Activated CD4-positive, alpha-beta T cell treated with anti-CD3 and anti-CD28 coated beads, Interleukin-2, amount 50 U/mL, for 24 hours (primary cell): Measurements from ENCODE around the gene HOXD8.

Experiments
- DNase-seq, 2 donors: peaks; one replicate each; pipeline ENCODE4 v3.0.0-alpha.2; 2020; ENCODE audit warnings: low read depth in 1 of 2, low spot score in 1 of 2

HOXD8 gene

DNA sequence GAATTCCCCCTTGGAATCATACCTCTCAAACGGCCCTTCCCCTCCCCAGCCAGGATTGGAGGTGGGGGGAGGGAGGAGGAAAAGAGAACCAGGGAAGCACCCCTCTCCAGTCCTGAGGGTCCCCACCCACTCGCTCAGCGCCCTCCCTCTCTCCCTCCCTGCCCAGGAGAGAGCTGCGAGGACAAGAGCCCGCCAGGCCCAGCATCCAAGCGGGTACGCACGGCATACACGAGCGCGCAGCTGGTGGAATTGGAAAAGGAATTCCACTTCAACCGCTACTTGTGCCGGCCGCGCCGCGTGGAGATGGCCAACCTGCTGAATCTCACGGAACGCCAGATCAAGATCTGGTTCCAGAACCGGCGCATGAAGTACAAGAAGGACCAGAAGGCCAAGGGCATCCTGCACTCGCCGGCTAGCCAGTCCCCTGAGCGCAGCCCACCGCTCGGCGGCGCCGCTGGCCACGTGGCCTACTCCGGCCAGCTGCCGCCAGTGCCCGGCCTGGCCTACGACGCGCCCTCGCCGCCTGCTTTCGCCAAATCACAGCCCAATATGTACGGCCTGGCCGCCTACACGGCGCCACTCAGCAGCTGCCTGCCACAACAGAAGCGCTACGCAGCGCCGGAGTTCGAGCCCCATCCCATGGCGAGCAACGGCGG, 42.0 kb downstream of the HOXD8 start:
- DNase-seq: no peak

DNA sequence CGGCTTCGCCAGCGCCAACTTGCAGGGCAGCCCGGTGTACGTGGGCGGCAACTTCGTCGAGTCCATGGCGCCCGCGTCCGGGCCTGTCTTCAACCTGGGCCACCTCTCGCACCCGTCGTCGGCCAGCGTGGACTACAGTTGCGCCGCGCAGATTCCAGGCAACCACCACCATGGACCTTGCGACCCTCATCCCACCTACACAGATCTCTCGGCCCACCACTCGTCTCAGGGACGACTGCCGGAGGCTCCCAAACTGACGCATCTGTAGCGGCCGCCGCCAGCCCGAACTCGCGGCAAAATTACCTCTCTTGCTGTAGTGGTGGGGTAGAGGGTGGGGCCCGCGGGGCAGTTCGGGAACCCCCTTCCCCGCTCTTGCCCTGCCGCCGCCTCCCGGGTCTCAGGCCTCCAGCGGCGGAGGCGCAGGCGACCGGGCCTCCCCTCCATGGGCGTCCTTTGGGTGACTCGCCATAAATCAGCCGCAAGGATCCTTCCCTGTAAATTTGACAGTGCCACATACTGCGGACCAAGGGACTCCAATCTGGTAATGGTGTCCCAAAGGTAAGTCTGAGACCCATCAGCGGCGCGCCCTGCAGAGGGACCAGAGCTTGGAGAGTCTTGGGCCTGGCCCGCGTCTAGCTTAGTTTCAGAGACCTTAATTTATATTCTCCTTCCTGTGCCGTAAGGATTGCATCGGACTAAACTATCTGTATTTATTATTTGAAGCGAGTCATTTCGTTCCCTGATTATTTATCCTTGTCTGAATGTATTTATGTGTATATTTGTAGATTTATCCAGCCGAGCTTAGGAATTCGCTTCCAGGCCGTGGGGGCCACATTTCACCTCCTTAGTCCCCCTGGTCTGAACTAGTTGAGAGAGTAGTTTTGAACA, 42.7 kb downstream of the HOXD8 start:
- no peak for DNase-seq

DNA sequence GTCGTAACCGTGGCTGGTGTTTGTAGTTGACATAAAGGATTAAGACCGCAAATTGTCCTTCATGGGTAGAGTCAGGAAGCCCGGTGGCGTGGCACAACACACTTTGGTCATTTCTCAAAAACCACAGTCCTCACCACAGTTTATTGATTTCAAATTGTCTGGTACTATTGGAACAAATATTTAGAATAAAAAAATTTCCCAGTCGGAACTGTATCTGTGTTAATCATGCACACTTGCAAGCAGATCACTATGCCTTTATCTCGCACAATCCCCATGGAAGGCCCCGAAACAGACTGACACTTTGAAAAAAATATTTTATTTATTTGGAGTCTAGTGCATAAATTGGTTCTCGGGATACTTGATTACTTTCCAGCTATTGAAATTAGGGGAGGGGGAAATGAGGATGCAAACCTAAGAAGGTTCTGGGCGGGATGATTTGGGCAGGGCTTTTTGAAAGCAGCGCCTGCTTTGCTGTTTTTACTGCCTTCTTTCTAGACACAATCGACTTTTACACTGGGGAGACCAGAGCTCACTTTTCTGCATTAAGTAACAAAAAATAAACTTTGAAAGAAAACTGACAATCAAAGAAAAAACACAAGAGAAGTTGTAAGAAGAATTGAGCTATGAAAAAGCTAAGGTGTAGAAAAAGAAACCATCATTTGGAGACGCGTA, 43.5 kb downstream of the HOXD8 start:
- DNase-seq: no peak

DNA sequence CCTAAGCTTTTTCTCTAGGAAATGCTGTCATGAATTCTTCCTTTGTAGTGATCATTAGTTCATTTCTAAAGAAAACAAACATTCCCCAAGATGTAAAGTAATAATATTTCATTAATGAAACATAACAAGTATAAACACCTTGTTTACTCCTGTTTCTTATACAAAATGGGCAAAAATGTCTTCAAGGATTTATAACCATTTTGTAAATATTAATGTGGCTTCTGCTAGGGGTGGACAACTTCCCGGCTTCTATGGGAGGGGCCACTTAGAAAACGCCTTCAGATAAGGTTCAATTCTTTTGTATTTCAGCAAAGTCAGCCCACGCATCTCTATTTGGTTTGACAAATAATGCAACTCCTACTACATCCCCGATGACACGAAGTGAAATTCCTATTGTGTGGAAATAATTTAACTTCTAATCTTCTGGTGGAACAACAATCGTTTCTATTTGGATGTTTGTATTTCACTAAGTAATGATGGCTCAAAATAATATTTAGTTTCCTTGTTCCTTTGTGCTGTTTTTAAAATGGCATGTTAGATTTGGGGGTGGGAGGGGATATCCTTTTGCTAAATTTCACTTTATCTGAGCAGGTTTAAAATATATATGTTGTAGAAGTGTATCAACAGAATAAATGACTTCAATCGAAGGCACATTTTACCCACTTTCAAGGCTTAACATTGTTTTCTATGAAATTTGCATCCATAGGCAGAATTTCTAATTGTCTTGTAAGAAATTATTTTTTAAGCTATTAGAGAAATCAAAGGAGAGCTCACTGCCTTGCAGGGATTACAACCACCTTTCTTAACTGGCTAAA, 44.3 kb downstream of the HOXD8 start:
- DNase-seq: no peak

DNA sequence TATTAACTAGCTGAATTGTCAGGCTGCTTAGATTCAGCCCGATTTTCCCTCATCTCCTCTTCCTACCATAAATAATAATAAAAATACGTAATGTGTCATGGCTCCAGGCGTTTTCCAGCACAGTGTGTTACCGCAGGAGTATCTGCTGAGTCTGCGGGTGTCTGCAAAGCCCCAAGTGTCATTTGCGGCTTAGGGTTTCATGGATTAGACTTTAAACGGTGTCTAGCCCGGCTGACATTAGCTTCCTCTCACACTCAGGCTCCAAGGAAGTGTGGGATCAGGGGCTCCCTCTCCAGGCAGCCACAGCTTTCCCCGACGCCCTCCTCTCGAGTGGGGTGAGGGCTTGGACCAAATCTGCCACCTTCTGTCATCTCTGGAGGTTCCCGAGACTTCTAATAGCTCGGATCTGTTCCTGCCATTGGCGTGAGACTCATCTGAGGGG, 44.9 kb downstream of the HOXD8 start:
- no peak for DNase-seq

DNA sequence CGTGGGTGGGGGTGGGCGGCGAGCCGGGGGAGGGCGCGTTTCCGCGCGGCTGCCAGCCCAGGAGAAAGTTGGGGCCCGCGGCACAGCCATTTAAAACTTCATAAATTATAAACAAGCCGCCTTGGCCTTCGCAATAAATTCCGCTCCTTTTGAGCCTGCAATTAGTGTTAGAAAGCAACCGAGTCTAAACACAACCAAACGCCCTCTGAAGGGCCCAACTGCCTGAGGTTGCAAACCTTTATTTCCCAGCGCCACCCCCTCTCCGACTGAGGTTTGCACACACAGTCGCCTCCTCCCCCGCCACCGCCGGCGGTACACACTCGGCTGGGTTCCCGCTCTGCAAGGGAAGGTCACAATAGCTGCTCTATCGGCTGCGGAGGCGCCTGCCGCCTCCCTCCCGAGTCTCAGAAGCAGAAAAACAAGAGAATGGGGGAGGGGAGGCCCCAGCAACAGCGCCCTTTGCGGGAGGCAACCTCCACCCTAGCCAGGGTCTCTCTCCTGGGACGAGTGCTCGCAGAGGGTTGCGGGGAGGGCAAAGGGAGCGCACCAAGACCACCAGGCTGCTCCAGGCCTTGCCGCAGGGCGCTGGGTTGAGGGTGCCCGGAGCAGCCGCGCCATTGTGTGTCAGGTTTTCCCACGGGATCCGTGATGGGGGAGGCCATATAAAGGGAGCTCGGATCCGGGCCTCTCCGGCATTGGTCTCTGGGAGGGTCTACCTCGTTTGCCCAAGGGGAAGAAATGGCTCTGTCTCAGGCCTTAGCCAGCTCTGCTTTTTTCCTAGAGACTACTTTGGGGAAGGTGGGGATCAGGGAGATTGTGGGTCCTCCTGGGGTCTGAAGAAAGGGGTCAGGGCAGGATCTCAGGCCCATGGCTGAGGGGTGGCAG, 45.6 kb downstream of the HOXD8 start:
- no peak for DNase-seq

DNA sequence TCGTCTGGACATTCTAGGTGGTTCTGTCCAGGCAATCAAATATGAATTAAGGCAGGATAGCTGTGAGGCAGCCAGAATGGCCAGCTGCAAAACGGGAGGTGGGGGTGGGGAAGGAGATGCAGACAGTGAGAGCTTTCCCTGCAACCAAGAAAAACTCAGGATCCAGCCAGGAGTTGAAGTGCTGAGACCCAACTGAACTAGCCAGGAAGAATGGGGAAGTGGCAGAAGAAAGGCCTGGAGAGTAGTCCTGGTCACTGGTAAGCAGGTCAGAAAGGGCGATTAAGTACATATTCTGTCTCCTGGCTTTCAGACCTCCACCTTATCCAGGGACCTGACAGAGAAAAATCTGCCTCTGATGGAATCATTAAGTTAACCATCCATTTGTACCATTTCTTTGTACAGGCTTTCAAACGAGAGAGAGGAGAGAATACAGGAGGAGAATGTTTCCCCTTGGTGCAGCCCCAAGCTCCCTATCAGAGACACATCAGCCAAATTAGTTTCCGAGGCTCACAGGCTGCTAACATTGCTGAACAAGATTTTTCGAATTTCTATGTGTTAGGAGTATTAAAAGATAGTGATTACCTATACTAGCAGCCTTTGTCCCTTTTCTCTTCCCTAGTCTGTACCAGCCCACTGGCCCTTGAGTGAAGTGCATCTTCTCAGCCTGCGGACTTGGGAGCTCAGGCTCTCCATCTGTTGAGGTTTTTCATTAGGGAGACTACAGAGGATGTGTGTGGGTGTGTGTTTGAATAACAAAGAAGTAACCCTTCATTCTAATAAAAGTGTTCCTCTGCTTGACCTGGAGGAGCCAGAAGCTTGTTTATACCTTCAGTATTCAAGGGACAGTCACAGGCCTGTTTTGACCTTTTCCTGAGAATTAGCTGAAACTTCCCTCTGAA, 46.5 kb downstream of the HOXD8 start:
- DNase-seq: no peak

DNA sequence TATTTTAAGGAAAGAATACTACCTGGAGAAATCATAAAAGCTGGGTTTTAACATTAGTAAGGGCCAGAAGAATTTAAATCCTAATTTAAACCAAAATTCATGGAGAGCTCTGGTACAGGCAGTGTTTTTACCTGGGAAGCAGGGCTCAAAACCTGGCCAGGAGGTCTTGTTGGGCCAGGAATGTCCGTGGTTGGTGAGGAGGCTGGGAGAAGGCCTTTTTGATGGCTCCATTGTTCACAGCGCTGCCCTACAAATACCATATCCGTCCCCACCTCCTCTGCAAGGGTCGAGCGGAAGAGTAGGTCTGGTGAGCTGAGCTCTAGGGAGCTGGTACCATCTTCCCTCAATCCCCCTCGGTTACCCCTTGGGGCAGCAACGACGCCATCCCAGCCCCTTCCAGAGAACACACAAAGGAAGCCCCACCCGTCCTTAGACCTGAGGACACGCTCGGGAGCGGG, 48.1 kb downstream of the HOXD8 start:
- no peak for DNase-seq

DNA sequence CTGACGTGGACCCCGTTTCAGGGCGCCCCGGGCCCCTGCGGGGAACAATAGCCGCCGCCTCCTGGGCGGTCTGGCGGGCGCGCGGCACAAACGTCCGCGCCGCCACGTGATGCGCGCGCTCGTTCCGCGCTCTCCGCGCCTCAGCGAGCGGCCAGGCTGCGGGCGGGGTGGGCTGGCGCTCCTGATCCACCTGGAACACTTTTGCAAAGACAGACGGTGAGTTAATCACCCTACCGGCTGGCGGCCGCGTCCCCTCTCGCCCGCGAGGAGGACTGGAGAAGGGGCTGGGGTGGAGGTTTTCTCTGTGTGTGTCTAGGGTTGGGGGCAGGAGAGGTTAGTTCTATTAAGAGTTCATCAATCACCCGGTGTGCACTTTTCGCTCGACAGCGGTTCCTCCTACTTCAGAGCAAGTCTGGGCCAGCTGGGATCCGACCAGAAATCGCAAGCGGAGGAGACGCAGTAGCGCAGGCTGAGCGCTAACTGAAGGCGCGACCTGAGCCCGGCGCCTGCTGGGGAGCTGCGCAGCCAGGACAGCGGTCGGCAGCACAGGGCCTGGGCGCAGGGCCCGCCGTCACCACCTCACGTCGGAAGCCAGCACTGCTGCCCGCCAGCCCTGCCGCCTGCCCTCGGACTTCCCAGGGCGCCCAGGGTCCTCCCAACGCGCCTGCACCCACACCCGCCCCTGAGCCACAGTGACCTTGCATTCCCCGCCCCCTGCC, 48.7 kb downstream of the HOXD8 start:
- no peak for DNase-seq

DNA sequence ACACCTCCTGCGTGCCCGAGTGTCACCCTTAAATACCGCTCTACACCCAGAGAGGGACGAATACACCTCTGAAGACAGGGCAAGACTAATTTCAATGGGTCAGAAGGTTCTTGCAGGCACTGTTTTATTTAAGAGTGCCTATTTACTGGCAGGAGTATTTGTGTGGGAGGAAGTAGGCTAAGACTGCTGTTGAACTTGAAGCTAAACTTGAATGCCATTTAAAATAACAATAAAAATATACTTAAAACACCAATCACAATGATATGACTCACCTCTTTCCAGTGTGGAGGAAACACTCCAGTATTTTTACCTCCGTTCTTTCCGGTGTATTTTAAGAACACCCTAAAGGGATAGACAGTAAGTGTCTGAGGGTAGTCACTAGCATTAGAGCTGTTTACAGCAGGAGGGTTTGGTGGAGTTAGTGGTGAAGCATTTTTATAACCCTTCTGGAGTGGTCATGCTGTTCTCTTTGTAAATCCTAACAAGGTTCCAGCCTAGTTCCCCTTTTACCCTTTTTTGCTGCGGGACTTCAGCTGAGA, 49.3 kb downstream of the HOXD8 start:
- no peak for DNase-seq

DNA sequence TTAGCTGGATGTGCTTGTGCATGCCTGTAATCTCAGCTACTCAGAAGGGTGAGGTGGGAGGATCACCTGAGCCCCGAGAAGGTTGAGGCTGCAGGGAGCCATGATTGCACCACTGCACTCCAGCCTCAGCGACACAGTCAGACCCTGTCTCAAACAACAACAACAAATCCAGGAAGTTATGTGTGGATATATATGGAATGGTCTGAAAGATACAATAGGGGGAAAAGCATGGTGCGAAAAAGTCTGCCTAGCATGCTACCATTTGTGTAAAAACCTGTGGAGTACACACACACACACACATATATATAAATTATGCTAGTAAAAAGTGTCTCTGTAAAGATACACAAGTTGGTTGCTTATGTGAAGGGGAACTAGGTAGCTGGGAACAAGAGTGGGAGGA, 52.0 kb downstream of the HOXD8 start:
- no peak for DNase-seq
